A549 (cell line): ENCODE results near the gene SLC28A1. TPM values are rescaled to one million over a fixed set of nuclear protein-coding genes. Genes with fewer than 3 reads are reported as not detected.
A peak's percentile ranks its signal among the peaks of the same experiment; 100 is the strongest.

ENCODE experiments used
- ATAC-seq, 2 experiments: fragments of 200-7000 bp in 1 of 2; fragments of >200 bp in 1 of 2; cut with Nextera tagmentation in 1 of 2; cut with Tn5 transposase in 1 of 2; 3 replicates each; pipeline versions ENCODE4 v1.8.0 to v1.9.1; 2018 to 2020; ENCODE audit warnings: mild to moderate bottlenecking in 1 of 2, moderate library complexity in 1 of 2
- CTCF ChIA-PET: fragments of 300-600 bp; sonication (Branson Sonifier 250); formaldehyde crosslinking; extraction: SDS; loops from one replicate; lab custom pipeline; 2021; ENCODE audit warnings: antibody characterized with exemption, inconsistent platforms; lab: Yijun Ruan, JAX
- POLR2A ChIA-PET: fragments of 350-600 bp; formaldehyde crosslinking; extraction: SDS; loops from one replicate; lab custom pipeline; 2021; ENCODE audit warnings: antibody characterized with exemption, inconsistent platforms; lab: Yijun Ruan, JAX
- DNase-seq, 2 experiments: peaks; one replicate each; pipeline versions ENCODE4 v3.0.0 to v3.0.0-alpha.2; 2011 to 2016; ENCODE audit warnings: low read depth in 1 of 2, low spot score in 1 of 2
- FAIRE-seq: peaks from 2 replicates; lab custom pipeline; 2011; peaks lifted over from hg19 to GRCh38; lab: Jason Lieb, UNC
- H3K27ac ChIP-seq, 2 experiments: fragments of >200 bp; sonication (Bioruptor Twin); formaldehyde crosslinking; 3 replicates each; pipeline ENCODE4 v1.5.1; 2016 to 2017
- H3K4me1 ChIP-seq: fragments of >200 bp; sonication (Bioruptor Twin); formaldehyde crosslinking; 3 replicates; pipeline ENCODE4 v1.6.1; 2016
- H3K4me2 ChIP-seq: fragments of >200 bp; sonication (Bioruptor Twin); formaldehyde crosslinking; 3 replicates; pipeline ENCODE4 v1.6.1; 2016
- H3K4me3 ChIP-seq: fragments of >200 bp; sonication (Bioruptor Twin); formaldehyde crosslinking; 3 replicates; pipeline ENCODE4 v1.5.1; 2016
- H3K9me3 ChIP-seq: fragments of >200 bp; sonication (Bioruptor Twin); formaldehyde crosslinking; 3 replicates; pipeline ENCODE4 v1.6.1; 2016
- BCL3 ChIP-seq: fragments of >200 bp; sonication (Bioruptor Twin); formaldehyde crosslinking; IDR thresholded peaks from 3 replicates; pipeline ENCODE4 v1.6.1; 2016
- CBX8 ChIP-seq: fragments of 200-600 bp; sonication (generic); IDR thresholded peaks from 2 replicates; pipeline ENCODE4 v1.6.1; 2016
- CEBPB ChIP-seq, 2 experiments: fragments of >200 bp in 1 of 2; sonication (Bioruptor Twin) in 1 of 2; formaldehyde crosslinking in 1 of 2; IDR thresholded peaks; 2 replicates each; pipeline ENCODE4 v1.6.1; 2012 to 2016
- EHMT2 ChIP-seq: fragments of 200-600 bp; sonication (generic); IDR thresholded peaks from 2 replicates; pipeline ENCODE4 v1.6.1; 2016; ENCODE audit warnings: antibody characterized with exemption, low read depth, mild to moderate bottlenecking, moderate library complexity
- ELK1 ChIP-seq: fragments of 150-350 bp; IDR thresholded peaks from 2 replicates; pipeline ENCODE4 v1.6.1; 2014; ENCODE audit warnings: low read depth, mild to moderate bottlenecking, low read length
- FOSB ChIP-seq: fragments of 250-450 bp; sonication (Bioruptor Pico); IDR thresholded peaks from 2 replicates; pipeline ENCODE4 v1.5.0; 2020; ENCODE audit warnings: mild to moderate bottlenecking, moderate library complexity
- JUNB ChIP-seq: fragments of >200 bp; sonication (Bioruptor Twin); formaldehyde crosslinking; IDR thresholded peaks from 2 replicates; pipeline ENCODE4 v1.6.1; 2016
- KDM5A ChIP-seq: fragments of 200-600 bp; sonication (generic); IDR thresholded peaks from 2 replicates; pipeline ENCODE4 v1.6.1; 2016; ENCODE audit warnings: antibody characterized with exemption, mild to moderate bottlenecking
- MYC ChIP-seq: IDR thresholded peaks from 2 replicates; pipeline ENCODE4 v1.6.1; 2012; ENCODE audit warnings: mild to moderate bottlenecking, inconsistent platforms, low read length, improper control_type of control experiment, borderline replicate concordance
- NFE2L2 ChIP-seq: fragments of 150-350 bp; conservative IDR thresholded peaks from 2 replicates; pipeline ENCODE4 v1.6.1; 2014; ENCODE audit warnings: low read length
- NPAS2 ChIP-seq: fragments of 250-450 bp; sonication (Bioruptor Pico); IDR thresholded peaks from 2 replicates; pipeline ENCODE4 v1.8.0; 2022; ENCODE audit warnings: mild to moderate bottlenecking, moderate library complexity, borderline replicate concordance
- POLR2AphosphoS2 ChIP-seq: conservative IDR thresholded peaks from 2 replicates; pipeline ENCODE4 v1.6.1; 2012; ENCODE audit warnings: low read length, improper control_type of control experiment, inconsistent platforms
- RAD21 ChIP-seq, 2 experiments: fragments of >200 bp in 1 of 2; sonication (Bioruptor Twin) in 1 of 2; formaldehyde crosslinking in 1 of 2; IDR thresholded peaks in 1 of 2; conservative IDR thresholded peaks in 1 of 2; 2 replicates in 1 of 2; 3 replicates in 1 of 2; pipeline ENCODE4 v1.6.1; 2012 to 2018; ENCODE audit warnings: inconsistent platforms in 1 of 2
- RCOR1 ChIP-seq: fragments of 150-350 bp; IDR thresholded peaks from 2 replicates; pipeline ENCODE4 v1.6.1; 2014; ENCODE audit warnings: antibody characterized with exemption, low read length, low read depth
- RFX5 ChIP-seq: fragments of 450-650 bp; IDR thresholded peaks from 2 replicates; pipeline ENCODE4 v1.7.1; 2014; ENCODE audit warnings: antibody characterized with exemption, mild to moderate bottlenecking, moderate library complexity
- SMC3 ChIP-seq: fragments of >200 bp; sonication (Bioruptor Twin); formaldehyde crosslinking; IDR thresholded peaks from 3 replicates; pipeline ENCODE4 v1.6.1; 2018; ENCODE audit warnings: inconsistent platforms
- SREBF2 ChIP-seq: fragments of 450-650 bp; IDR thresholded peaks from 2 replicates; pipeline ENCODE4 v1.6.1; 2014; ENCODE audit warnings: mild to moderate bottlenecking, moderate library complexity
- TFCP2L1 ChIP-seq: fragments of 250-450 bp; sonication (Bioruptor Pico); IDR thresholded peaks from 2 replicates; pipeline ENCODE4 v1.5.0; 2021; ENCODE audit warnings: mild to moderate bottlenecking
- USF2 ChIP-seq: fragments of 450-650 bp; IDR thresholded peaks from 2 replicates; pipeline ENCODE4 v1.6.1; 2014; ENCODE audit warnings: antibody characterized with exemption
- ZC3H11A ChIP-seq: fragments of 450-650 bp; IDR thresholded peaks from 2 replicates; pipeline ENCODE4 v1.6.1; 2014; ENCODE audit warnings: antibody characterized with exemption, mild to moderate bottlenecking
- ZFP36 ChIP-seq: fragments of 450-650 bp; IDR thresholded peaks from 2 replicates; pipeline ENCODE4 v1.6.1; 2014; ENCODE audit warnings: borderline replicate concordance; ENCODE audit not compliant: partially characterized antibody
- ZNF302 ChIP-seq: fragments of 250-450 bp; sonication (Bioruptor Pico); IDR thresholded peaks from 2 replicates; pipeline ENCODE4 v1.9.0; 2021; ENCODE audit warnings: inconsistent platforms, mild to moderate bottlenecking, moderate library complexity
- ZSCAN20 ChIP-seq: fragments of 250-450 bp; sonication (Bioruptor Pico); IDR thresholded peaks from 2 replicates; pipeline ENCODE4 v1.8.0; 2022; ENCODE audit warnings: mild to moderate bottlenecking, moderate library complexity
- WGBS: methylation state at CpG from one replicate; pipeline ENCODE4 v1.1.6; 2017; ENCODE audit errors: missing lambda C conversion rate; 5-methylcytosine and 5-hydroxymethylcytosine counted together
- polyA plus RNA-seq, 4 experiments: library from polyadenylated mRNA; depleted of rRNA in 3 of 4; stranded (reverse); fragments of >200 nt; fragmentation: RNase III in 1 of 4; extraction: RNeasy Plus Mini Kit Qiagen cat#74134 plus additional on column Dnase treatment in 1 of 4; gene quantifications; 2 replicates in 3 of 4; 3 replicates in 1 of 4; pipeline ENCODE4 v1.2.3, GENCODE V29; 2011 to 2017
- TF ChIP-seq, protein P1 (sequence below): fragments of 250-450 bp; sonication (Bioruptor Pico); IDR thresholded peaks from 2 replicates; pipeline ENCODE4 v1.5.0; 2020; ENCODE audit warnings: low read depth, mild to moderate bottlenecking, moderate library complexity

SLC28A1 gene
- polyA plus RNA-seq, 2 of the 4 experiments (the other 2 are of a cell fraction) = 0.06 to 0.13 TPM

DNA sequence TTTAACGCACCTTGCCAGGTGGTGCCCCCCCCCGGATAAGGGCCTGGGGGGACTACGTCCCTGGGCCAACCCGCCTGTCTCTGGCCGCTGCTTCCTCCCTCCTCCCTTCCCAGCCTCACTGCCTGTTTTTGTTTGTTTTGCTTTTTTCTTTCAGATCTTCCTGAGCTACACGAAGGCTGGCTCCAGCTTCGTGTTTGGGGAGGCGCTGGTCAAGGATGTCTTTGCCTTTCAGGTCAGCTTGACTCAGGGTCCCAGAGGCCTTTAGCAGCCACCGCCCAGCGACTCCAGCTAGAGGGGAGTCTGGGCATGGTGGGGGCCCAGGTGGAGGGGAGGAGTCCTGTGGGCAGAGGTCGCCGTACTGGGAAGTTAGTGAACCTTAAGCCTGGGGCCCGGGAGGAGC, 24.1 kb downstream of the SLC28A1 start:
- Histone ChIP-seq H3K4me1 (peaks cover 68% of the 10 kb centered on the region), H3K27ac (peak overlapping the region; percentile 83 to 88), H3K4me2 (peak overlapping the region; percentile 51), H3K9me3 (peaks cover 2% of the 10 kb centered on the region; the same call in 2 of the 3 replicates), H3K4me3 (no peak overlapping the region)
- ChIA-PET POLR2A (no interaction called here), CTCF (interaction anchor here (1.0 to 13.2 kb wide), 7 partner anchors 9 to 337 kb away, joined by 3 to 137 read pairs (median 5); no protein-coding TSS in a partner anchor)
- DNase-seq (no peak), FAIRE-seq (no peak), ATAC-seq (no peak)
- 59% methylated on average over 13 of the region's 13 CpGs for WGBS
- TF ChIP-seq KDM5A (no peak), BCL3 (no peak)
- TF ChIP-seq, protein P1, sequence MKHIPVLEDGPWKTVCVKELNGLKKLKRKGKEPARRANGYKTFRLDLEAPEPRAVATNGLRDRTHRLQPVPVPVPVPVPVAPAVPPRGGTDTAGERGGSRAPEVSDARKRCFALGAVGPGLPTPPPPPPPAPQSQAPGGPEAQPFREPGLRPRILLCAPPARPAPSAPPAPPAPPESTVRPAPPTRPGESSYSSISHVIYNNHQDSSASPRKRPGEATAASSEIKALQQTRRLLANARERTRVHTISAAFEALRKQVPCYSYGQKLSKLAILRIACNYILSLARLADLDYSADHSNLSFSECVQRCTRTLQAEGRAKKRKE (CRISPR knock-in tag) = no peak

DNA sequence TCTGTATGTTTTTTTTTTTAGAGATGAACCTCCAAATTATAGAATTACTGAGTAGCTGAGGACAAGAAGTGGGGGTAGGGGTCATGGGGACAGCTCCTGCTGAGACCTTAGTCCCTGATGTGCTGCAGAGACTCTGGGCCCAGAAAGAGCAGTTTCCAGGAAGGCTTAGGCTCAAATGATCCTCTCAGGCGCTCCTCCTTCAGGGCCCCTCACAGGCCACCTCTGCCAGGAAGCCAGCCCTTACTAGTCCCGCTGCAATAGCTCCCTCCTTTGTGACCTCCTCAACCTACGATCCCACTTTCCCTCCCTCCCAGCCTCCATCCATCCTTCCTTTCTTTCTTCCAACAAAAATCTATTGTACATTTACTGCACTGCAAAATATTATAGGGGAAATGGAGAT, 24.6 kb downstream of the SLC28A1 start:
- peak overlapping the region; percentile 83 to 88 for H3K27ac ChIP-seq
- no peak overlapping the region for H3K4me3 ChIP-seq
- peaks cover 7% of the 10 kb centered on the region; the same call in 2 of the 3 replicates for H3K9me3 ChIP-seq
- POLR2A ChIA-PET = no interaction called here
- WGBS = 89% methylated on average over 3 of the region's 3 CpGs
- FAIRE-seq = no peak
- ATAC-seq = no peak
- CTCF ChIA-PET = interaction anchor here (1.0 to 13.2 kb wide), 6 partner anchors 9 to 254 kb away, joined by 3 to 137 read pairs (median 6); no protein-coding TSS in a partner anchor
- H3K4me2 ChIP-seq = peak overlapping the region; percentile 51; the same call in 2 of the 3 replicates
- no peak for DNase-seq
- peak; percentile 9 for TF ChIP-seq ZFP36
- TF ChIP-seq RAD21 (conservative IDR thresholded peaks at IDR 0.05 in 1 of 2, IDR thresholded peaks at IDR 0.05 in 1 of 2) = no peak
- TF ChIP-seq, all 56 proteins: peak for 1
- peaks cover 72% of the 10 kb centered on the region for H3K4me1 ChIP-seq

- no peak for TF ChIP-seq ZNF302 (CRISPR knock-in tag)
- TF ChIP-seq FOSB = no peak
- TF ChIP-seq ZSCAN20 (CRISPR knock-in tag) = no peak
- TF ChIP-seq MYC = no peak
- TF ChIP-seq SMC3 = no peak
- FAIRE-seq (no peak), ATAC-seq (no peak), DNase-seq (no peak)
- 87% methylated on average over 4 of the region's 4 CpGs for WGBS
- no peak overlapping the region for H3K4me2 ChIP-seq
- ChIA-PET CTCF (interaction anchor here (1.0 to 13.2 kb wide), 6 partner anchors 10 to 254 kb away, joined by 3 to 137 read pairs (median 6); no protein-coding TSS in a partner anchor), POLR2A (no interaction called here)
- H3K9me3 ChIP-seq = peaks cover 8% of the 10 kb centered on the region; the same call in 2 of the 3 replicates
- peak overlapping the region; percentile 83 to 88 for H3K27ac ChIP-seq
- peaks cover 76% of the 10 kb centered on the region for H3K4me1 ChIP-seq
- no peak overlapping the region for H3K4me3 ChIP-seq
Observed at GRCh38 chr15:84909782-84910181, 25.3 kb downstream of the SLC28A1 start.

- H3K4me3 ChIP-seq = no peak overlapping the region
- TF ChIP-seq TFCP2L1 (CRISPR knock-in tag) (no peak), NPAS2 (CRISPR knock-in tag) (no peak), USF2 (no peak), SMC3 (no peak), POLR2AphosphoS2 (no peak), CBX8 (no peak), FOSB (no peak), EHMT2 (no peak), ZNF302 (CRISPR knock-in tag) (no peak), NFE2L2 (no peak), RFX5 (no peak), ELK1 (no peak), SREBF2 (no peak), CEBPB (IDR thresholded peaks at IDR 0.05) (no peak), RCOR1 (no peak), JUNB (no peak), ZC3H11A (no peak)
- TF ChIP-seq, protein P1 (CRISPR knock-in tag) = no peak
- peak overlapping the region; percentile 83 to 88 for H3K27ac ChIP-seq
- no peak for ATAC-seq
- DNase-seq = no peak
- peak overlapping the region; percentile 78 for H3K4me2 ChIP-seq
- ChIA-PET CTCF (interaction anchor here (1.1 to 13.2 kb wide), 3 partner anchors 11 to 323 kb away, joined by 4 to 137 read pairs (median 12); no protein-coding TSS in a partner anchor), POLR2A (no interaction called here)
- peaks cover 8% of the 10 kb centered on the region; the same call in 2 of the 3 replicates for H3K9me3 ChIP-seq
- WGBS = 96% methylated on average over 17 of the region's 17 CpGs
- no peak for FAIRE-seq
- H3K4me1 ChIP-seq = peaks cover 78% of the 10 kb centered on the region
Observed at GRCh38 chr15:84910928-84911623, 26.6 kb downstream of the SLC28A1 start.
